Endothelial cell of umbilical vein (primary cell): ENCODE results near the gene ANKRD13D.

ENCODE experiments used
- EZH2 ChIP-seq: IDR thresholded peaks from 2 replicates; pipeline ENCODE4 v1.6.1; 2012; ENCODE audit warnings: borderline replicate concordance, low read depth, mild to moderate bottlenecking, moderate library complexity, low read length, inconsistent platforms; ENCODE audit not compliant: severe bottlenecking
- FOS ChIP-seq: IDR thresholded peaks from 2 replicates; pipeline ENCODE4 v1.6.1; 2011; ENCODE audit warnings: mild to moderate bottlenecking, low read length, moderate library complexity, borderline replicate concordance; ENCODE audit not compliant: insufficient read depth
- GATA2 ChIP-seq: IDR thresholded peaks from 2 replicates; pipeline ENCODE4 v1.7.0; 2011; ENCODE audit warnings: low read depth, mild to moderate bottlenecking, moderate library complexity, mixed read lengths, low read length; ENCODE audit not compliant: insufficient read length, insufficient read depth
- JUN ChIP-seq: IDR thresholded peaks from 2 replicates; pipeline ENCODE4 v1.6.1; 2011; ENCODE audit warnings: borderline replicate concordance, low read depth; ENCODE audit not compliant: insufficient read length, insufficient read depth
- MYC ChIP-seq: IDR thresholded peaks from one replicate; pipeline ENCODE4 v1.6.1; 2011; ENCODE audit warnings: mild to moderate bottlenecking, low read depth, low read length
- POLR2A ChIP-seq: IDR thresholded peaks from 2 replicates; pipeline ENCODE4 v1.6.1; 2012; ENCODE audit warnings: low read depth, mild to moderate bottlenecking, control low read depth, low read length
- POLR2AphosphoS5 ChIP-seq: IDR thresholded peaks from 2 replicates; pipeline ENCODE4 v1.6.1; 2012; ENCODE audit warnings: low read depth, mild to moderate bottlenecking, control low read depth, low read length, moderate library complexity; ENCODE audit not compliant: insufficient read depth
- TF ChIP-seq, protein P1 (sequence below), 2 donors: IDR thresholded peaks; 1 replicate in 1 of 2; 2 replicates in 1 of 2; pipeline ENCODE4 v1.5.1; 2011; ENCODE audit warnings: low read length in 2 of 2, mild to moderate bottlenecking in 2 of 2, moderate library complexity in 2 of 2, control low read depth in 1 of 2, inconsistent platforms in 1 of 2, low read depth in 1 of 2; ENCODE audit not compliant: insufficient read depth in 1 of 2; ENCODE audit errors: extremely low read depth in 1 of 2
- TF ChIP-seq, protein P2 (sequence below): IDR thresholded peaks from 2 replicates; pipeline ENCODE4 v1.6.1; 2011; ENCODE audit not compliant: insufficient read depth, insufficient read length

DNA sequence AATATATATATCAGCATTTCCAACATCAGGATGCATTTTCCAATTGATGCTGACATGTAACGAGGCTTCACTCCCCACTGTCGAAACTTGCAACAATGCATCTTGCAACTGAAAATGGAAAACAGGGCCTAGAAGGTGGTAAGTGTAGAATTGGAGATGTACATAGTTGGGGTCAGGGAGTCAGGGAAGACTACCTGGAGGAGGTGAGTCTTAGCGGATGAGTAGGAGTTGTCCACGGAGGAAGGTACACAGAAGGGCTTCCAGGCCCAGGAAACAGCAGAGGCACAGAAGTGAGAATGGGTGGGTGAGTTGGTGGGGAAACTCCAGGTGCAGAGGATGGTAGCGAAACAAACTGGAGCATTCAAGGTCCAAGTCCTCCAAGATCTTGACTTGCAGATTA, 24.8 kb upstream of the ANKRD13D start:
- TF ChIP-seq, protein P1, sequence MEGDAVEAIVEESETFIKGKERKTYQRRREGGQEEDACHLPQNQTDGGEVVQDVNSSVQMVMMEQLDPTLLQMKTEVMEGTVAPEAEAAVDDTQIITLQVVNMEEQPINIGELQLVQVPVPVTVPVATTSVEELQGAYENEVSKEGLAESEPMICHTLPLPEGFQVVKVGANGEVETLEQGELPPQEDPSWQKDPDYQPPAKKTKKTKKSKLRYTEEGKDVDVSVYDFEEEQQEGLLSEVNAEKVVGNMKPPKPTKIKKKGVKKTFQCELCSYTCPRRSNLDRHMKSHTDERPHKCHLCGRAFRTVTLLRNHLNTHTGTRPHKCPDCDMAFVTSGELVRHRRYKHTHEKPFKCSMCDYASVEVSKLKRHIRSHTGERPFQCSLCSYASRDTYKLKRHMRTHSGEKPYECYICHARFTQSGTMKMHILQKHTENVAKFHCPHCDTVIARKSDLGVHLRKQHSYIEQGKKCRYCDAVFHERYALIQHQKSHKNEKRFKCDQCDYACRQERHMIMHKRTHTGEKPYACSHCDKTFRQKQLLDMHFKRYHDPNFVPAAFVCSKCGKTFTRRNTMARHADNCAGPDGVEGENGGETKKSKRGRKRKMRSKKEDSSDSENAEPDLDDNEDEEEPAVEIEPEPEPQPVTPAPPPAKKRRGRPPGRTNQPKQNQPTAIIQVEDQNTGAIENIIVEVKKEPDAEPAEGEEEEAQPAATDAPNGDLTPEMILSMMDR (IDR thresholded peaks at IDR 0.05; ENCODE audit: extremely low read depth in 1 of 2, insufficient read depth in 1 of 2, low read depth in 1 of 2, low read length in 2 of 2): no peak
- TF ChIP-seq EZH2 (no peak), POLR2AphosphoS5 (no peak), POLR2A (no peak), MYC (no peak), FOS (no peak), JUN (no peak), GATA2 (no peak)
- TF ChIP-seq, protein P2, sequence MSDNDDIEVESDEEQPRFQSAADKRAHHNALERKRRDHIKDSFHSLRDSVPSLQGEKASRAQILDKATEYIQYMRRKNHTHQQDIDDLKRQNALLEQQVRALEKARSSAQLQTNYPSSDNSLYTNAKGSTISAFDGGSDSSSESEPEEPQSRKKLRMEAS: no peak
